Choroid plexus epithelial cell (primary cell): Measurements from ENCODE around the gene GALNT4.

Experiments
- DNase-seq: peaks from one replicate; pipeline ENCODE4 v3.0.0-alpha.2; 2010; ENCODE audit warnings: low read depth
- H3K4me3 ChIP-seq: 2 replicates; pipeline ENCODE4 v1.5.1; 2011; ENCODE audit warnings: low read depth, mild to moderate bottlenecking, control low read depth, low read length, moderate library complexity
- CTCF ChIP-seq: conservative IDR thresholded peaks from 2 replicates; pipeline ENCODE4 v1.5.1; 2011; ENCODE audit warnings: low read depth, mild to moderate bottlenecking, control low read depth, inconsistent platforms, low read length, moderate library complexity

GALNT4 gene

GRCh38 chr12:89476232-89476631, 48.4 kb downstream of the GALNT4 start:
- DNase-seq, result no peak
- TF ChIP-seq CTCF, result no peak
- no peak overlapping the region for H3K4me3 ChIP-seq

- DNase-seq, result no peak
- TF ChIP-seq CTCF, result no peak
- no peak overlapping the region for H3K4me3 ChIP-seq
These were observed 49.2 kb downstream of the GALNT4 start for GRCh38 chr12:89475203-89475990.

- DNase-seq, result no peak
- no peak for TF ChIP-seq CTCF
- no peak overlapping the region for H3K4me3 ChIP-seq
These were observed 50.0 kb downstream of the GALNT4 start for GRCh38 chr12:89474615-89475014.
